Lower leg skin (tissue), 4 donors: ENCODE data around the gene PLAC1. TPM values are rescaled to one million over a fixed set of nuclear protein-coding genes. Genes with fewer than 3 reads are reported as not detected.
A peak's percentile ranks its signal among the peaks of the same experiment; 100 is the strongest.

Experiments used
- DNase-seq, 2 donors: peaks; one replicate each; pipeline ENCODE4 v3.0.0-alpha.2; 2019; ENCODE audit warnings: low spot score in 2 of 2
- H3K4me3 ChIP-seq: fragments of 200-600 bp; sonication (generic); 2 replicates; pipeline ENCODE4 v1.5.1; 2017; ENCODE audit warnings: mild to moderate bottlenecking, low read depth; ENCODE audit not compliant: poor library complexity, severe bottlenecking
- CTCF ChIP-seq, 3 donors: fragments of 450-650 bp; IDR thresholded peaks; one replicate each; pipeline ENCODE4 v1.5.1; 2016; ENCODE audit warnings: antibody characterized with exemption in 3 of 3, mild to moderate bottlenecking in 3 of 3, moderate library complexity in 2 of 3
- POLR2A ChIP-seq, 2 donors: fragments of 450-650 bp; IDR thresholded peaks; one replicate each; pipeline ENCODE4 v1.6.1; 2016 to 2017; ENCODE audit warnings: antibody characterized with exemption in 2 of 2, mild to moderate bottlenecking in 1 of 2, moderate library complexity in 1 of 2
- WGBS, 2 donors: methylation state at CpG; one replicate each; pipeline ENCODE4 v1.1.5; 2018; 5-methylcytosine and 5-hydroxymethylcytosine counted together
- intact Hi-C: fragments of 100-400 bp; cut with DNase I; formaldehyde crosslinking; loops from one replicate; pipeline ENCODE4 v1.15.0; 2023; ENCODE audit warnings: low total_unique reads
- total RNA-seq, 4 donors: library from RNA; depleted of rRNA; stranded (reverse); fragments of >200 nt; gene quantifications; one replicate each; pipeline ENCODE4 v1.1.0, GENCODE V29; 2016

Gene PLAC1
- total RNA-seq, 4 donors from 2014 or later, result 0.22 to 0.53 (median 0.23) TPM; not detected in 1

GRCh38 chrX:134626434-134626833 is 31.8 kb downstream of the PLAC1 start:
- DNase-seq, result peak in 1 of 2 donors; percentile 35
- intact Hi-C loops, result no loop called here
- no peak overlapping the region for H3K4me3 ChIP-seq
- TF ChIP-seq POLR2A (IDR thresholded peaks at IDR 0.05), result no peak
- TF ChIP-seq CTCF (IDR thresholded peaks at IDR 0.05), result no peak

- intact Hi-C loops, result no loop called here
- 0 to 27% methylated on average over 3 of the region's 3 CpGs for WGBS, 2 donors
- no peak overlapping the region for H3K4me3 ChIP-seq
Measured at GRCh38 chrX:134625315-134625718, 33.0 kb downstream of the PLAC1 start.

GRCh38 chrX:134624046-134624430 is 34.2 kb downstream of the PLAC1 start:
- no peak for DNase-seq
- no peak for TF ChIP-seq CTCF (IDR thresholded peaks at IDR 0.05)
- no peak for TF ChIP-seq POLR2A (IDR thresholded peaks at IDR 0.05)
- intact Hi-C loops, result no loop called here
- H3K4me3 ChIP-seq, result no peak overlapping the region
- 64 to 87% methylated on average over 3 of the region's 3 CpGs for WGBS, 2 donors

More at GRCh38 chrX:134625315-134625718, 33.0 kb downstream of the PLAC1 start:
- DNase-seq, result no peak
- no peak for TF ChIP-seq POLR2A (IDR thresholded peaks at IDR 0.05)
- no peak for TF ChIP-seq CTCF (IDR thresholded peaks at IDR 0.05)

- DNase-seq, result no peak
- TF ChIP-seq POLR2A (IDR thresholded peaks at IDR 0.05) (no peak), CTCF (IDR thresholded peaks at IDR 0.05) (no peak)
- intact Hi-C loops, result no loop called here
- H3K4me3 ChIP-seq, result no peak overlapping the region
- WGBS, 2 donors, result 50 to 63% methylated on average over 10 of the region's 10 CpGs
Measured at GRCh38 chrX:134623293-134624045, 34.8 kb downstream of the PLAC1 start.

GRCh38 chrX:134622813-134623185 is 35.5 kb downstream of the PLAC1 start:
- TF ChIP-seq CTCF (IDR thresholded peaks at IDR 0.05) (no peak), POLR2A (IDR thresholded peaks at IDR 0.05) (no peak)
- 36 to 56% methylated on average over 2 of the region's 2 CpGs for WGBS, 2 donors
- no peak overlapping the region for H3K4me3 ChIP-seq
- DNase-seq, result no peak
- intact Hi-C loops, result no loop called here
